Measurements from ENCODE around the gene FNBP1L.

The FNBP1L gene

DNA sequence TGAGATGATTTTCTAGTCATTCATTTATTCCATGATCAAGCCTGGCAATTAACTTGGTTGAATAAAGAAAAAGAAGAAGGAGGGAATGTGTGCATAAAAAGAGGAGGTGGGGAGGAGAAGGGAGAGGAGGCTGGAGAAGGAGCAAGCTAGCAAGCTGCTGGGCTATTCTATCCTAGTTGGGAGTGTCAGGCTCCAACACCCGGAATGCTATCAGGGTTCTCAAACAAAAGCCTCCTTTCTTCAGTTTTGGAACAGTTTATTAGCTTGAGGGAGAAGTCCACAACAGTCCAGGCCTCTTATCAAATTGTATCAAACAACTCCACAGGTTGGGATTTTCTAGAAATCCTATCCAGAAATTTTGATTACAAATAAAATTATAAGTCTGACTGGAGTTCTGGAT, 153.8 kb downstream of the FNBP1L start:
- in situ Hi-C loops (cut with HindIII; ENCODE audit: low sequenced_read_pairs), result no loop called here
- DNase-seq (ENCODE audit: low read depth), result no peak

DNA sequence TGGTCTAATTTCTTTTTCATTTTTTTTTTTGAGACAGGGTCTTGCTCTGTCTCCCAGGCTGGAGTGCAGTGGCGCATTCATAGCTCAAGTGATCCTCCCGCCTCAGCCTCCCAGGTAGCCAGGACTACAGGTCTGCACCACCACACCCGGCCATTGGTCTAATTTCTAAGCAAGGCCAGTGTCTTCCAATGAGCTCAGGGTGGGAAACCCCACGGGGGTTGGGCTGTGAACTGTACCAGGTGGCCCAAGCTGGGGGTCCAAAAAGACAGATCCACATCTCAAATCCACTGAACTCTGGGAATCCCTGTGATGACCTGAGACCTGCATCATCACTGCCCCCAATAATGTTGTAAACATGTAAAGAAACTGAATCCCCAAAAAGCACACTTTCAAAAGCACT, 154.2 kb downstream of the FNBP1L start:
- H3K4me3 ChIP-seq (ENCODE audit: low read depth, low read length), result no peak overlapping the region
- in situ Hi-C loops (cut with HindIII; ENCODE audit: low sequenced_read_pairs), result no loop called here
- TF ChIP-seq CTCF (IDR thresholded peaks at IDR 0.05; ENCODE audit: low read depth, low read length, missing control alignments), result no peak
- DNase-seq (ENCODE audit: low read depth), result no peak

More for the DNA sequence above, 153.8 kb downstream of the FNBP1L start:
- TF ChIP-seq CTCF (IDR thresholded peaks at IDR 0.05; ENCODE audit: low read depth, low read length, missing control alignments), result no peak
- H3K4me3 ChIP-seq (ENCODE audit: low read depth, low read length), result no peak overlapping the region

- H3K4me3 ChIP-seq (ENCODE audit: low read depth, low read length), result no peak overlapping the region
- TF ChIP-seq CTCF (IDR thresholded peaks at IDR 0.05; ENCODE audit: low read depth, low read length, missing control alignments), result no peak
- in situ Hi-C loops (cut with HindIII; ENCODE audit: low sequenced_read_pairs), result no loop called here
- no peak for DNase-seq (ENCODE audit: low read depth)
Measured at GRCh38 chr1:93603106-93603505, 155.2 kb downstream of the FNBP1L start.

DNA sequence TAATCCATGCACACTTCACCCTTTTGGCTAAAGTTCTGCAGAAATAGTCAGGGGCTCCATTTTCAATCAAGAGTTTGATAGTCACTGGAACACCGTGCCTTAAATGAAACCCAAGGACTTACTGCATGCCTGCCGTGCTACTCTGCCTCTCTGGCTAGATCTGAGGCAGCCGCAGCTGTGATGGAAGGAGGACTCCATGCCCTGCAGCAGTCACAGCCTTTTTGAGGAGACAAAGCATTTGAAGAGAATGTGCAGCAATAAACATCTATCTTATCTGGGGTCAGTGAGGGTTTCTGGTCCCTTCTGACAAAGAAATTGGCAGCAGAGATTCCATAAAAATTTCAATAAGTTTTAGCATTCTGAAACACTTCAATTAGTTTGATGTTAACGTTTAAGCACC, 155.7 kb downstream of the FNBP1L start:
- no peak for TF ChIP-seq CTCF (IDR thresholded peaks at IDR 0.05; ENCODE audit: low read depth, low read length, missing control alignments)
- DNase-seq (ENCODE audit: low read depth), result no peak
- H3K4me3 ChIP-seq (ENCODE audit: low read depth, low read length), result no peak overlapping the region
- in situ Hi-C loops (cut with HindIII; ENCODE audit: low sequenced_read_pairs), result no loop called here
